NCI-H2081 treated with DMSO at 0.1 percent for 48 hours (cell line): ENCODE results near the gene EMP3.

ENCODE experiments used
- DNase-seq: peaks from one replicate; lab custom pipeline; 2025; lab: John Stamatoyannopoulos, UW

EMP3 gene

DNA sequence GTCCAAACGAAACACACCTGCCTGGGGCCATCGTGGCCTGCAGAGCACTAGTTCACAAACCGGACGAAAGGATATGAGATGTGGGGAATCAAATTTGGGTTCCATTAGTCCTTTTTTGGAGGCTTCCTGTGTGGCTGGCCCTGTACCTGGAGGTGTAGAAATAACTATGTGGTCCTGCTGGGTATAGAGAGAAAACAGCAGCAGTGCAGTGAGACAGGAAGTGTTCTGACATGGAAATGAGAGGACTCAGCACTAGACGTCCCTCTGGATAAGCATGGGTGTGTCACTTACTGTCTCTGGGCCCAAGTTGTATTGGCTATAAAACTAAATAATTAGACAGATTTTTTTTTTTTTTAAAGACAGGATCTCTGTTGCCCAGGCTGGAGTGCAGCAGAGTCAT lies 53.7 kb downstream of the EMP3 start:
- DNase-seq, result no peak
